Stimulated activated CD8-positive, alpha-beta memory T cell treated with anti-CD3 and anti-CD28 coated beads, Interleukin-12 subunit alpha, Interleukin-12 subunit beta, amount 100 ng/mL, for 4 hours (primary cell): Measurements from ENCODE around the gene FOXO6.

Experiments
- DNase-seq: peaks from one replicate; pipeline ENCODE4 v3.0.0-alpha.2; 2020; ENCODE audit warnings: low read depth

FOXO6 gene

DNA sequence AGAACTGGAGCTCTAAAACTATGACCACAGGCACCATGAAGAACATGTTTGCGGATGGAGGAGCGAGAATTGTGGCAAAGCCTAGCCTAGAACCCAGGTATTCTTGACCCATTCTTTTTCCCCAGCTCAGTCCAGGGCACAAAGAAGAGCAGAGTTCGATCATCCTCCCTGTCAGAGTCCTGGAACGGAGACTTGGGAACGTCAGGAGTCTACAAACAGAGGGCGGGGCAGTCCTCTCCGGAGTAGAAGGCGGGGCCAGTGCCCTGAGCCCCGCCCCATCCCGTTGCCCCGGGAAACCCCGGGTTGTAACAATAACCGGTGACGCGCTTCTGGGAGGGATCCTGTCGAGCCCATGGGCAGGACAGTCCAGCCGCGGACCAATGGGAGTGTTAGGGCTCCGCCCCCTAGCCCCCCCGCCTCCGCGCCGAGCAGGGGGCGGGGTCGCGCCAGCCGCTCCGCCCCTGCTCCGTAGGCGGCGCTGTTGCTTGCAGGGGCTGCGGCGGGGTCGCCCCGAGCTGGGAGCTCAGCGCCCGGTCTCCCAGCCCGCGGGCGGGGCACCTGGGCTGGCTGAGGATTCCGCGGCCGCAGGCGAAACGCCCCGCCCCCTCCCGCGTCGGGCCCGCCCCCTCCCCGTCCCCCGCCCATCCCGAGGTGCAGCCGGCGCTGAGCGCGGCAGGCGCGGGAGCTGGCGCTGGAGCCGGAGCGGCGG lies at the start of gene FOXO6:
Gene FOXO6, plus strand, starts transcription at position 649 of the 709 bp plus-strand sequence.
- DNase-seq: peak; percentile 86

GRCh38 chr1:41312991-41313645 lies 48.1 kb upstream of the FOXO6 start:
- DNase-seq: no peak

DNA sequence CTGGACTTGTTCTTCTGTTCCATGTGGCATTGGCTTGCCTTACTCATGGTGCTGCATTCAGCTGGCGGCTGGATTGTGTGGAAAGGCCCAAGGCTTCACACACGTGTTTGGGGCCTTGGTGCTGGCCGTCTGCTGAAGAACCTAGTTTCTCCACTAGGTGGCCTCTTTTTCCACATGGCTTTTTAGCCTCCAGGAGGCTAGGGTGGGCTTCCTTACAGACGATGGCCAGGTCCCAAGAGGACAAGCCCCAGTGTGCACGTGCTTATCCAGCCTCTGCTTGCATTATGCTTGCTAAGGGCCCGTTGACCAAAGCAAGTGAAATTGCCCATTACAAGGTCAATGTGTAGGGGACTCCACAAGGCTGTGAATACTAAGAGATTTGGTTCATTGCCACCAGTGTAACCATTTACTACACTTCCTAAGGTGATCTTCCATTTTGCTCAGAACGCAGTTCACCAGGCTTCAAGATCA lies 47.5 kb upstream of the FOXO6 start:
- no peak for DNase-seq

GRCh38 chr1:41314376-41315145 lies 46.7 kb upstream of the FOXO6 start:
- DNase-seq: no peak

GRCh38 chr1:41315146-41315822 lies 46.0 kb upstream of the FOXO6 start:
- DNase-seq: no peak

- no peak for DNase-seq
Observed at GRCh38 chr1:41315871-41316270, 45.4 kb upstream of the FOXO6 start.

DNA sequence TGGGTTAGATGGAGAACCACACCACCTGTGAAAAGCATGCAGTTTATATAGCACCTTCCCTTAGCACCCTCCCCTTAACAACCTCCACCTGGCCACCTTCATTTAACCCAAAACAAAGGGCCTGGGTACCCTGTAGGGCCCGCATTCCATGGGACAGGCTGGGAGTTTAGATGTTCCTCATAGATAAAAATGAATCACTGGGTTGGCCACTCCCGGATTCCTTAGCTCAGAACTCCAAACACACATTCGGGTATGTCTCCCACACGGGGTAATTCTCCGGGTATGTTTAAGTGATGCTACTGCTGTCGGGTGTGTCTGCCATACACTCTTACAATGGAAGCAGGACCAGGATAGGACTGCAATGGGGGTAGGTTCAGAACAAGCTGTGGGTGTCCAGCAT lies 43.9 kb upstream of the FOXO6 start:
- DNase-seq: no peak

DNA sequence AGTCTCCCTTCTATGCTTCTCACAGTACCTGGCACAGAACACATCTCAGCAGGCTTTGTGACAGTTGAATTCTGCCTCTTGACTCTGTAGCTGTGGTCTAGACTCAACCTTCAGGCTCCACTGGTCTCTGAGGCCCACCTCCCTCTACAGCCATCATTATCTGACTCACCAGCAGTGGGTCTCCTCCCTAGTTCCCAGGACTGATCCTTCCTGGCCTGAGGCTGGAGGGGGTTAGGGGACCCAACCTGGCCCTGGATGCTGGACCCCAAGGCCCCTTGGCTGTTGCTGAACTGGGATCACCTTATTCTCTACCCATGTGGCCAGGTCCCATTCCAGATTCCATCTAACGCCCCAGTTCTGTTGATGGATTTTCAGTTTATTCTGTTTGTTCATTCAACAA lies 43.1 kb upstream of the FOXO6 start:
- no peak for DNase-seq

GRCh38 chr1:41319106-41319755 lies 42.0 kb upstream of the FOXO6 start:
- DNase-seq: no peak

DNA sequence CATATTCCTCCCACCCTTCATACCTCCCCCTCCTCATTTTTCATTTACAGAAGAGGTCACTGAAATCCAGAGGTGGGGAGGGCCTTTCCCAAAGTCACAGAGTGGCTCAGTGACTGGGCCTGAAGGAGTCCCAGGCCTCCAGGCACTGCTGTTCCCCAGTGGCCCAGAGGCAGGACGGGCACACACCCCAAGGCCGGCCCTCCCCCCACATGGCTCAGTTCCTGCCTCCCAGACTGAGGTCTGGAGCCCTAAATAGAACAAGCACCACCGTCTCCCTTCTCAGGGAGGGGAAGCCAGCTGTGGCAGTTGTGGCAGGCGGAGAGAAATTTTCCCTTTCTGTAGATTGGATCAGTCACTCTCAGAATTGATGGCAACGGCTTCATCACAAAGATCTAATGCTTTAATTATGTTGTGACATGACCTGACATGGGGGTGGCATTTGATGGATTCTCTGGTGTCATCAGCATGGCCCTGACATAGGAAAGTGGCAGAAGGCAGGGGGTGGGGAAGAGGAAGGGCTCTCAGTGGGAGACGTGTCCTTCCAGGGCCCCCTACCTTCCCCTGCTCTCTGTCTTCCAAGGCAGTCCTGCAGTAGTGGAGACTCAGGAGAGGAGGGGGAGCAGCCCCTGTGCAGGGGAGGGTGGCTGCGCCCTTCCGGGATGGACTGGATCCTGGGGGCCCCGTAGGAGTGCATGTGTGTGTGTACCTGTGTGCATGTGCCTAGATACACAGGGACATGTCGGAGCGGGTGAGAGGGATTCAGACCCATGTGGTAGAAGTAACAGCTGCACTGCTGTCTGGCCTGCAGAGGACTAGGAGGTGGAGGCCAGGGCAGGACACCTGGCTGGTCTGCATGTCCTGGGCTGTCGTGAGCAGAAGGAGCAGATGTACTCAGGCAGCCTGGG lies 41.2 kb upstream of the FOXO6 start:
- DNase-seq: no peak

GRCh38 chr1:41320895-41321676 lies 40.1 kb upstream of the FOXO6 start:
- no peak for DNase-seq

DNA sequence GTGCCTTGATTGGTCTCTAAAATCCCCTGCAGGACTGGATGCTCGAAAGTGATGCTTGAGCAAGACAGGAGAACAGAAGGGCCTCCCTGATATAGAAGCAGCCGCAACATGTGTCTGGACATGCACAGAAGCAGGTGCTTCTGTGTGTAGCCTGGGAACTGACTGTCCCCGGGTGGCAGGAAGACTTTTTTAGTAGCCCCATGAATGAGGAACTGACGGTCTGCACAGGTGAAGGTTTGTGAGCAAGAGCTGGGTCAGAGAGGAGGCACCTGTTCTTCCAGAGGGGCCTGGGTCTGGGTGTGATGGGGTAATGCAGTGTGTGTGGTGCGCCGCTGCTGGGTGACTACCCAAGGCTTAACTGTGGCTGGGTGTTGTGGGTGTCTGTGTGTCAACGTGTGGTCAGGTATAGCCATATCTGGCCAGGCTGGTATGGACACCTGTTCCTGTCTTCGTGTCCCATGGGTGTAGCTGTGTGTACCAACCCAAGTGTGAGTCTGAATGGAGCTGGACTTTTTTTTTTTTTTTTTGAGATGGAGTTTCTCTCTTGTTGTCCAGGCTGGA lies 39.1 kb upstream of the FOXO6 start:
- no peak for DNase-seq

DNA sequence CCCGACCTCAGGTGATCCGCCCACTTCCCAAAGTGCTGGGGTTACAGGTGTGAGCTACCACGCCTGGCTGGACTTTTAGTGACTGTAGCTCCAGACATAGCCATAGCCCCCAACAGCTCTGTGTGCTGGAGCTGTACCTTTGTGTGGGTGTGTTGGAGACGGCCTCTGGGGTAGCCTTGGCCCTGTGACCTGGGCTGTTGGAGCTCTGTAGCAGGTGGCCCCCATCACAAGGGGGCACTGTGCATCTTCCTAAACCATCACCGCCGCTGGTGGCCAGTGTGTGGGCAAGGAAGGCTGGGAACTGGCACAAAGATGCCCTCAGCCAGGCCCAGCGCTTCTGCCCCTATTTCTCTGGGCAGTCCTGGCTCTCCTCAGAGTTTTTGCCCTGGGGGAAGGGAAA lies 38.4 kb upstream of the FOXO6 start:
- no peak for DNase-seq

DNA sequence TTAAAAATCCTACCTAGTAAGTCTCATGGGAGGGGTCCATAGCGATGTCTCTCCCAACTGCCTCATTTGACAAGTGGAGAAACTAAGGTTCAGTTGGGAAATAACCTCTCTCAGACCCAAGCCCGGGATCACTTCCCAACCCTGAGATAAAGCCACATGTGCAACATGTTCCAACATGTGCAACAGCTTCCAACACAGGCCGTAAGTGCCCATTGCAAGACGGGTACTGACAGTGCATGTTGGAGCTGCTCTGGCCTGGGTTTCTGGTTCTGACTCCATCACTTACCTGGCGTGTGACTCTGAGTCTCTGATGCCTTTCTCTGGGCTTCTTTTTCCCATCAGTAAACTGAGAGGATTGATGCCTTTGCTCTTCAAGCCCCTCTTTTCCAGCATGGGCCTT lies 38.0 kb upstream of the FOXO6 start:
- DNase-seq: no peak

GRCh38 chr1:41325801-41326200 lies 35.4 kb upstream of the FOXO6 start:
- DNase-seq: no peak

- DNase-seq: no peak
Observed at GRCh38 chr1:41327383-41327999, 33.7 kb upstream of the FOXO6 start.

DNA sequence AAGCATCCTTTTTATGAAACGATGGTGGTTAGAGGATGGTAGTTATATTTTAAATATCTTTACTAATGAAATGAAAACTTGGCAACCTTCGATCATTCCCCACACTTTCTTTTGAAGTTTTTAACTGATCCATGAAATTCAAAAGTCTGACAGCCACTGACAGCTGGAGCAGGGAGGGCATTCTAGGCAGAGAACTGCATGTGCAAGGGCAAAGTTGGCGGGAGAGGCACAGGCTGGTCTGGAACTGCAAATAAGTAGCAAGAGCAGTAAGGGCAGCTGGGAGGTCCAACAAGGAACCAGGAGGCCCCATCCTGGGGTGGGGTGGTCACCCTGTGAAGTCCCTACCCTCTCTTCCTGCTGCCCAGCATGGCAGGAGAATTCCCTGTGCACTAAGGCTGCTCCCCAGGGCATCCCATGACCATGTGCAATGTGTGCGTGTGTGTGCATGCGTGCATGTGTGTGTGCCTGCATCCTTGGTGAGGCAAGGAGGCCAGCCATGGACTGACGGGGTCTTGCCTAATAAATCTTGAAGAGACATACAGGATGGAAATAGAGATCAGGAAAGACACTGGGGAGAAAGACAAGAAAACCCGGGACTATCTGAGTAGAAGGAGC lies 33.1 kb upstream of the FOXO6 start:
- no peak for DNase-seq

- no peak for DNase-seq
Observed at GRCh38 chr1:41328780-41329640, 32.2 kb upstream of the FOXO6 start.
